Sigmoid colon (tissue), 3 donors: ENCODE measurements around the gene ZFPM1.

Experiments
- CTCF ChIP-seq, 4 experiments: fragments of 450-650 bp in 3 of 4; fragments of 200-600 bp in 1 of 4; IDR thresholded peaks; one replicate each; pipeline ENCODE4 v1.5.1; 2016 to 2019; ENCODE audit warnings: antibody characterized with exemption in 4 of 4, mild to moderate bottlenecking in 3 of 4, moderate library complexity in 2 of 4
- POLR2A ChIP-seq, 2 donors: fragments of 450-650 bp; IDR thresholded peaks; one replicate each; pipeline ENCODE4 v1.6.1; 2016; ENCODE audit warnings: antibody characterized with exemption in 2 of 2, mild to moderate bottlenecking in 2 of 2, moderate library complexity in 2 of 2

GRCh38 chr16:88423448-88423850 is 29.6 kb upstream of the ZFPM1 start:
- TF ChIP-seq POLR2A (IDR thresholded peaks at IDR 0.05): no peak
- no peak for TF ChIP-seq CTCF (IDR thresholded peaks at IDR 0.05)
